Choroid plexus epithelial cell (primary cell): ENCODE results near the gene EPG5.

Experiments
- DNase-seq: peaks from one replicate; pipeline ENCODE4 v3.0.0-alpha.2; 2010; ENCODE audit warnings: low read depth
- H3K4me3 ChIP-seq: 2 replicates; pipeline ENCODE4 v1.5.1; 2011; ENCODE audit warnings: low read depth, mild to moderate bottlenecking, control low read depth, low read length, moderate library complexity
- CTCF ChIP-seq: conservative IDR thresholded peaks from 2 replicates; pipeline ENCODE4 v1.5.1; 2011; ENCODE audit warnings: low read depth, mild to moderate bottlenecking, control low read depth, inconsistent platforms, low read length, moderate library complexity

Gene EPG5

GRCh38 chr18:45860971-45861370 is 106.2 kb downstream of the EPG5 start:
- DNase-seq, result no peak
- H3K4me3 ChIP-seq, result no peak overlapping the region
- no peak for TF ChIP-seq CTCF

GRCh38 chr18:45860492-45860891 is 106.6 kb downstream of the EPG5 start:
- no peak overlapping the region for H3K4me3 ChIP-seq
- no peak for TF ChIP-seq CTCF
- no peak for DNase-seq

- no peak for DNase-seq
- TF ChIP-seq CTCF, result no peak
- no peak overlapping the region for H3K4me3 ChIP-seq
Observed at GRCh38 chr18:45859334-45859733, 107.8 kb downstream of the EPG5 start.

GRCh38 chr18:45856531-45856930 is 110.6 kb downstream of the EPG5 start:
- no peak overlapping the region for H3K4me3 ChIP-seq
- DNase-seq, result peak; percentile 97
- no peak for TF ChIP-seq CTCF

GRCh38 chr18:45854036-45854586 is 113.0 kb downstream of the EPG5 start:
- DNase-seq, result no peak
- no peak overlapping the region for H3K4me3 ChIP-seq
- no peak for TF ChIP-seq CTCF

GRCh38 chr18:45852631-45853030 is 114.5 kb downstream of the EPG5 start:
- no peak for TF ChIP-seq CTCF
- DNase-seq, result no peak
- no peak overlapping the region for H3K4me3 ChIP-seq

GRCh38 chr18:45851161-45851925 is 115.8 kb downstream of the EPG5 start:
- TF ChIP-seq CTCF, result no peak
- no peak for DNase-seq
- no peak overlapping the region for H3K4me3 ChIP-seq
